Stimulated activated CD4-positive, alpha-beta T cell treated with anti-CD3 and anti-CD28 coated beads, TNF-alpha, amount 100 ng/mL, for 48 hours (primary cell): ENCODE measurements around the gene NKAIN2.
"Not testable (repeated sequence)": the region's sequence is repeated elsewhere in the genome, so short reads cannot be mapped to it uniquely, and the experiment has no call there.

Experiments
- DNase-seq, 3 donors: peaks; one replicate each; pipeline ENCODE4 v3.0.0-alpha.2; 2020; ENCODE audit warnings: low read depth in 3 of 3

The NKAIN2 gene

DNA sequence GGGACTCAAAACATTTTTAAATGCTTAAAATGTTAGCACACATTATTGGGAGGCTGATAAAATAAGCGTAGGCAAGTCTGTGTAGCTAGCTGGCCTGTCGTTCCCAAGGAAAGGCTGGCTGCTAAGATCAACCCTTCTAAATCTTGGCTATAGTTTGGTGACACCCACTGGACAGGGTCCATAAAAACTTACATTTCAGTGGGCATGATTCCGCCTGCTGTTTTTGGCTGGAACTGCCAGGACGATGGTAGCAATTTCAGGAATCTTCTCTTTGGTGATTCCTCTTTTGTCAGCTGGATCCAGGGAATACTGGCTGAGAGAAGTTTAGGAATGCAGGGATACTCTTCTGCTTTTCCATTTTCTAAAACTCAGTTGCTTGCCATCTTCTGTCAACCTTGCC, 162.2 kb downstream of the NKAIN2 start:
- DNase-seq, result no peak

DNA sequence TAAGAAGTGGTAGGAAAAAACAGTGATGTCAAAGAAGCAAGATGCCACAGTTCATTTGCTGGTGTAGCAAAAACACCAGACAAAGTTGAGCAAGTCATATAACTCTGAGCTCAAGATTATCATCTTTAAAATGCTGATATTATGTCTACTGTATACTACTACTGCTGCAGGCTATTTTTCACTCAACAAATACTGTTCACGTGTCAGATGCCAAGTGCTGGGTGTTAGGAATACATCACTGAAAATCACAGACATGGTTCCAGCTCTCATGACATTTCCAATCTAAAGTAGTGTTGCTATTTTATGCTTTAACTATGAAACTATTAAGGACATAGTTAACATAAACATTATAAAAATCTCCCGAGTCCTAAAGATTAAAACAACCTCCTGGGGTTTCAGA, 163.0 kb downstream of the NKAIN2 start:
- DNase-seq, result no peak

DNA sequence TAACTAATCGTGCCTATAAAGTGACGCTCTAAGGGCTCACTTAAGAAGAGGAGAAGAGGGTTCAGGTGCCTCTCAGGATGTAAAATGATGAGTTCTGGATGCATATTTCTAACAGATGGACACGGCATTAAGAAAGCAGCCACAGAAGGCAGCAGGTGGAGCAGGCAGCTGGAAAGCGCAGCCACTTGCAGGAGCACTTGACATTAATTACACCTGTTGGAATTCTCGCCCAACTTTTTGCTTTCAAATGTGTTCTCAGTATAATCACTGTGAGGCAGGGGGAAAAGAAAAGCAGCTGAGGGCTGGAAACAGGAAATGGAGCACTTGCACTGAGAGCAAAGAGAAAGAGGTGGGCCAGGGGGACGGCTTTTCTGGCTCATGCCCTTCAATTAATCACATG, 164.2 kb downstream of the NKAIN2 start:
- DNase-seq, result no peak

DNA sequence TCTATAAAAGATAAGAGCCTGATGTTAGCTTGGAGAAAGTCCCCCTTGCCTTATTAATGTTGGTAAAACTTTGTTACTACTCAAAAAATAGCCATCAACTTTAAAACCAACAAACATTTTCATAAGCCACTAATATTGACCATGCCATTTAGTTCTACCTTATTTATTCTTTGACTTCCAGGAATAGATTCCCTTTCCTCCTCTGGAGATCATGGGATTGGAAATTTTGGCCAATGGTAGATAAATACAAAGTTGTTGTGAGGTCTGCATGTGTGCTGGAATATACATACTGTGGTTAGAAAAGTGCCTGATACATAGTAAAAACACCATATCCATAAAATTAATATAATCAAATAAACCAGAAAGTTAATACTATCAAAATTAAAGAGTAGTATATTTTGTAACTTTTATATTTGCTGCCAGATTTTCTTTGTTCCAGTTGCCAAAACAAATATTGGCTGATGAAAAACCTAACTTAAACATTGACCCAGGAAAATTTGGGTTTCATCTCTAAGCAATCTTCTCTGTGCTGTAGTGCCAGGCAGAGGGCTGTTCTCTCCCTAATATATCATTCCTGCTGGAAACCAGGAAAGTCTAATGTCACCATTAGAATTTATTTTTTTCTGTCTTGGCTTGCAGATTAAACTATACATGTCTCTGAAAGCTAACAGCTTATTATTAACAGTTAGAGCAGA, 169.1 kb downstream of the NKAIN2 start:
- no peak for DNase-seq

DNA sequence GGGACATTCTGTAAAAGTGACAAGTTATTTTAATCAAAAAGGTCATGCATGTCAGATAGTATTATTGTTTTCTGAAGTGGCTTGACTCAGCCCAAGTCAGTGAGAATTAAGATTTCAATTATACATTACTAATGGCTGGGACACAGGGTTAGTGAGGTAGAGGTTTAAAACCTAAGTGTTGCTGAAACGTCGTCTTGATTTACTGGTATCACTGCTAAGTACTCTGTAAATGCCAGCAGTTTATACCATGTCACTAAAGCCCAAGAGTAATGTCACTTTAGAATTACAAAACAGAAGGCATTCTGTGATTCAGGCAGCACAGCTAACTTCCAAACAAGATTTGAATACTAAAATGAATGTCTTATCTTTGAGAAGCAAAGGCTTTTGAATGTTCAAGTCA, 176.6 kb downstream of the NKAIN2 start:
- no peak for DNase-seq

DNA sequence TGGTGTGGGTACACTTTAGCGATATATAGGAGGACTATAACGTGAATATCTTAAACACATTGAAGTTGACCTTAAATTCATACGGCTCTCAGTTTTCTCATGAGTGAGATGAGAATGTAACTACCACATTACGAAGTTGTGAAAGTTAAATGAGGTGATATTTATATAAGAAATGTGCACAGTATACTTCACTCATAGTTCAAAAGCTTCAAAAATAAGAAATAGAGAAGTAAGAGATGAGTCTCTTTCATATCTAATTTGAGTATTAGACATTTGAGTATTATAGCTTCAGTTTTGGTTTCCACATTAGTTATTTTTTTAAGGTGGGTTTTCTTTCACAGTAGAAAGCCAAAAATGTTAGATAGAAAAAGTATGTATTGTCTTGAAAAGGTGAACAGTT, 183.3 kb downstream of the NKAIN2 start:
- DNase-seq, result no peak

DNA sequence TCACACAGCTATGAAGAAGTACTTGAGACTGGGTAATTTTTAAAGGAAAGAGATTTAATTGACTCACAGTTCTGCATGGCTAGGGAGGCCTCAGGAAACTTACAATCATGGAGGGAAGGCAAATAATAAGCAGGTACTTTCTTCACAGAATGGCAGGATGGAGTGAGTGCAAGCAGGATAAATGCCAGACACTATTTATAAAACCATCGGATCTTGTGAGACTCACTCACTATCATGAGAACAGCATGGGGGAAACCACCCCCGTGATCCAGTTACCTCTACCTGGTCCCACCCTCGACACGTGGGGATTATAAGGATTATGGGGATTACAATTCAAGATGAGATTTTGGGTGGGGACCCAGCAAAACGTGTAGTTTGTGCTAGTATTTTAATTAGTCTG, 186.3 kb downstream of the NKAIN2 start:
- not testable (repeated sequence) for DNase-seq

DNA sequence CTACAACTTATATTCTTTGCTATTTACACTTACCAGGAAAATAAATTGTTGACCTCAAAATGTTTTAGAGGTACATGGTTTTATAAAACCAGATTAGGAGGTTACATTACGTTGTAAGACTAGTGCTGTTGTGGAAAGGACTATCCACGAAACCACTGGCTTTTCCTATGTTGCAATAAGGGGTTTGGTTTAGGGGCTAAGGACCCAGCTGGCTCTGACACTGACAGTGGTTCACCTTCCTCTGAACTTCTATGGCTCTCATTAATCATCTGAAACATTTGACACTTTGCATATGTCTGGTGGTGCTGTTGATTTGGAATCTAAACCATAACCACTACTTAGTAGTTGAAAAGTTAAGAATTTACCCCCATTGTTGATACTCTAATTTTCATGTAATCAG, 186.7 kb downstream of the NKAIN2 start:
- DNase-seq, result no peak

DNA sequence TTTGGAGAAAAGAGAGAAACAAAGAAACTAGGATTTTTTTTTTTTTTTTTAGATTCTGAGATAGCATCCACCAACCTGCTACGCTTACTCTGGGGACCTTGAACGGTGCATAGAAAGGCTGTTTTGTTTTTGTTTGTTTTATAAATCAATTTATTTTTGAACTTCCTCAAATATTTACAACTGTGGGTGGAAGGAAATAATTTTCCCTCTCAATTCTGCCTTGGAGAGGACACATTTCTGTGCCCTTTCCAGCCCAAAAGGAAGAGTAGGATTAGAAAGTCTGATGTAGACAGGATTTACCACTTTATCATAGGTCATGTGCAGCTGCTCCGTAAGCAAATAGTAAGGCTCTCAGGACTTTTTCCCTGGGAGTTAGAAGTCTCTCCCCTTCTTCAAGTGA, 190.5 kb downstream of the NKAIN2 start:
- DNase-seq, result no peak

DNA sequence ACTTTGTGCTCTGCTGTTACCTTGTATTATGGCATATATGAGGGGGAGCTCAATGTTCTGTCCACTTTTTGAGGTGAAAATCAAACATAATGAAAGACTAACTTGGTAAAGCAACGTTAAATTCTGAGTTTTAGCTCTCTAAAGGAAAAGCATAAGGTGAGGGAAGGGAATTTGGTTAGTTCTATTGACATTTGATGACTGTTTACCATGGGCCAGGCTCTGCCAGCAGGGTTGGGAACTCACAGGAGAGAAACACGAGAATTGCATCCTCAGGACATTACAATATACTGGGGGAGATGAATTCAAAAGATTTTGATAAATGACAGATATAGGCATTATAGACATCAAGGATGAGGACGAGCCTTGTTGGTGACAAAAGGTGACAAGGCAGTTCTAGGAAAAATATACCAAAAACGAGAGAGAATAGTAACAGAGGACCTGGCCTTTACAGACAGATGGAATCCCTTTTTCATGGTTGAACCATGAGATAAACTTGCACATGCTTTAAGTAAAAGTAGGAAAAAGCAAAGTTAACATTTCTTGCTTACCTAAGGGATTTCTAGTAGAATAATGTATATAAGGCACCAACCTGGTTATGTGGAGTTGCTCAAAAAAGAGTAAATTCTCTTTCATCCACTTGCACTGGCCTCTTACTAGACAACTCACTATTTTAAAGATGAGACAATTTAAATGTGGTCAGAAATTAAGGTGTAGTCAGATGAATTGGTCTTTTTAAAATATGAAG, 191.4 kb downstream of the NKAIN2 start:
- DNase-seq, result no peak

DNA sequence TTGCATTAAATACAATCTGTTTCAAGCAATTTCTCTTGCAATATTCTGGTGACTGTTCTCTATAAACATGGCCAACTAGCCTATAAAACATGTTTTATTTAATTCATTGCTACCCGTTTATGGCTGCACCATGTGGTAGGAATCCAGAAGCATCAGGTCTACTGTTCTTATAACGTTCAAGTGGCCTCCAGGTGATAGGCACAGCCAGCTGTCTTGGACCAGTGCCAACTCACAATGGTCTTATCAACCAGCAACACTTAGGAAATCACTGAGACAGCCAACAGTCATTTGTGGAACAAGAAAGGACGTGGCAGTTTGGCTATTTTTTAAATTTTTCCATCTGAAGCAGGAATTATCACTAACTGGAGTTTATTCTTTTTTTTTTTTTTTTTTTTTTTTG, 193.6 kb downstream of the NKAIN2 start:
- DNase-seq, result no peak

DNA sequence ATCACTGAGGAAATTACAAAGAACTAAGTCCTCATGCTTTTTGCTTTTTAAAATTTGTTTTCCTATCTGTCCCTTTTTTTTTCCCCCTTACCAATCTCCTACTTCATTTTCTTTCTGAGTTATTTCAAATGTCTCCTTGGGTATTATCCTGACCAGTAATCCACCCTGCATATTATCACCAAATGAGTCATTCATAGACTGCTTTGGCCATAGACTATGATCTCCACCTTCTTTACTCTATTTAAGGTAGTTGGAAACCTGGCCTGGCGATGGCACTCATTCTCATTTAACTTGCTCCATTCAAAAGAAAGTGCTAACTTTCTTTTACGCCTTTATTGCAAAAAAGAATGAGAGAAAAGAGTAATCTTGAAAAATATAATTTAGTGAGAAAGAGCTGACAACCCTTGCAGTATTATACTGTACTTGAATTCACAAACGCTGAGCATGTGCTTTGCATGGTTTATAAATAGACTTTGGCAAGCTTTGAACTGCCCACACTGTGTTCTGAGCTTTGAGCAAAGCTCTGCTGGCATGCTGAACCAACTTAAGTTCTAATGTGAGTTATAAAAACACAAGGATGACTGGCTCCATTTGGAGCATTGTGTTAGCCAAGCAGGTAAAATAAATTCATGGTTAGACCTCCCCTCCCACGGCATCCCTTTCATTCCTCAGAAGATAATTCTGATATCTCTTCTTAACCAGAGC, 198.9 kb downstream of the NKAIN2 start:
- no peak for DNase-seq

DNA sequence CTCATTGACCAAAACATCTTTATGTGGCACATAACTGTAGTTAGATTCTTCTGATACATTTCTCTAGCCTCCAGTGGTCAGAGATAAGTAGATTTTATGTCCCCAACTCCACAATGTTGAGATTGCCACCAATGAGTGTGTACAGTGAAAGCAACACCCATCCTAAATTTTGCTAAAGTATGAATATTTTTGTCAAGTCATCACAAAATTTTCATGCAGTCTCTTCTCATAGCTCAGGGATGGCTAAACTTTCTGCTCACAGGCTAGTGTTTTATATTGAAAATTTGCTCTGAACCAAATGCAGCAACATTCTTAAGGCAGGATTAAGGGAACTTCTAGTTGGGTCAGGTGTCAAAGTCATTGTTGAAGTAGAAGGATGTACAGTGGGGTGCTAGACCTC, 203.6 kb downstream of the NKAIN2 start:
- DNase-seq, result no peak

DNA sequence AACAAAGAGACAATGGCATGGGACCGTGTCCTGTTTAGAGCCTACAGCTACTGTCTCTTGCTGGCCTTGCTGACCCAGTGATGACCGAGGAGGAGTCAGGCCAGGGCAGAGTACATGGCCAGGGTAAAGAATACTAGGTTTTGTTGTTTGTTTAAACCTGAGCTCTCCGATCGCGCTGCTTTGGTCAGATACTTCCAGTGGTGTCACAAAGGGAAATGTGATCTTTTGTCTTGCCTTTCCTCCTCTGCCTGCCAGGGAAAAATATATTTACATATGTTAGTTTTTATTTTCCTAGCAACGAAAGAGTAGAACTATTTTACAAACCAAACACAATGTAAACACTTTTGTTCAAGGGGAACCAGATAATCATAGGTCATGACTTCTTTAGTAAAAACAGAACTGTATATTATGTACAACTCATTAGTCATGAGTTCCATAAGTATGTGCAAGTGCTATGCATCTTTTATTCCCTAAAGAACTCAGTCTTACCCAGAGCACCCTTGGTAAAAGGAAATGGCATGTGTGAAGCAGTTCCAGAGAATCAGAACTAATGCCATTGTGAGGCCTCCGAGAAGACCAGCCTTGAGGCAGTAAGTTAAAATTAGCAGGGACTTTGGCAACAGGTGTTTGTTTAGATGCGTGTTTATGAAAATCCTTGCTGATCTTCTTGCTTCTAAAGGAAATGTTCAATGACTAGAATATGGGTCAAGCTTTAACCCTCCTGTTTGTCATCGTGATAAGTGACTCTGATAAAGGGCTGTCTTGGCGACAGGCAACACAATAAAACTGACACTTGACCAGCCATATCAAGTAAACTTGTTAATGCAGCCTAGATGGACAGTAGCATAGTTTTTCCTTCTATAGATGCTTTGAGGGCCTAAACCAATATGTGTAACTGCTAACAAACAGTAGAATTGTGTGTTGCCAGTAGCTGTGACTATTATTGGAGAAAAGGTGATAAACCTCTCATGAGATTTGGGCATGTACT, 204.6 kb downstream of the NKAIN2 start:
- DNase-seq, result no peak

DNA sequence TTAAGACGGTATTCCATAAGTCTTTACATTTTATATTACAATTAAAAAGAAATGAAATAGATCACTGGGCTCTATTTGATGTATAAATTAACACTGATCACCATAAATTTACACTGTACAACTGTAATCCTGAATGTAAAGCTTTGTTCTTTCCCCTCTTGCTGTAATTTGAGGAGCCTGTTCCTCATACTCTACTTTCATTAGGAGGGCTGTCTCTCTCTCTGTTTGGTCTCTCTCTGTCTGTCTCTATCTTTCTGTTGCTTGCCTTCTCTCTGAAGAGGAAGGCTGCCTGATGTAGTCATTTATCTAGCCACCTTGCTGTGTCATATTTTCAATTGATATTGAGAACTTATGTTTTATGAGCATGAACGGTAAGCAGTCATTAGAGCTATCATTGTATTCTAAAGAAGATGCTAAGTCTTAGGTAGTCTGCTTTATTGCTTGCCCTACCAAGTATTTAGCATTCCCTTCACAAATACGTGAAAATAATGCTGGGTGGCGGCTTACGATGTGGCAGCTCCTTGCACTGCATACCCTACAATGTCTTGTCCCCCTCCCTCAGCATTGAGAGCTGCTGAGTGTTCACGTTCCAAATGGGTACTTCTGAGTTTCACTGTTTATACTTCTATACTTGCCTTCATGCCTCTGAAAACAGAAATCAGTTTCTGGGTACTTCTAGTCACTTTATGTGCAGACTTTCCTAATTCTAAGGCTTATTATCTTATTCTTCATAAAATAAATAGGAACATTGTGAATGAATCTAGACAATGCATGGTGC, 205.5 kb downstream of the NKAIN2 start:
- no peak for DNase-seq

DNA sequence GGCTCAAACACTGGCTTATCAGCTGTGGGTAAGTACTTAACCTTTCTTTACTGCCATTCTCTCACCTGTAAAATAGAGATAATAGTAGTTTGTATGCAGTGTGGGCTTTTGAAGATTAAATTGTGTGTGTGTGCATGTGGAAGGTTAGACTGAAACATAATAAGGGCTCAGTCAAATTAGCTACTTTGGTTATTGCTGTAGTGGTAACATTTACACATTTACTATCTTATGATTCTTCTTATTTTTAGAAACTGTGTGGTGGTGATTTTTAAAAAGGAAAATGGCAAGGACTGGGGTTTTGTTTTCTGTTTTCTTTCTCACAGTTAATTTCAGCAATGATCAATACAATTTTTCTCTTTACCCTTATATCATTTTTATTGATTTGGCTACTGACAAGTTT, 206.9 kb downstream of the NKAIN2 start:
- DNase-seq, result no peak

DNA sequence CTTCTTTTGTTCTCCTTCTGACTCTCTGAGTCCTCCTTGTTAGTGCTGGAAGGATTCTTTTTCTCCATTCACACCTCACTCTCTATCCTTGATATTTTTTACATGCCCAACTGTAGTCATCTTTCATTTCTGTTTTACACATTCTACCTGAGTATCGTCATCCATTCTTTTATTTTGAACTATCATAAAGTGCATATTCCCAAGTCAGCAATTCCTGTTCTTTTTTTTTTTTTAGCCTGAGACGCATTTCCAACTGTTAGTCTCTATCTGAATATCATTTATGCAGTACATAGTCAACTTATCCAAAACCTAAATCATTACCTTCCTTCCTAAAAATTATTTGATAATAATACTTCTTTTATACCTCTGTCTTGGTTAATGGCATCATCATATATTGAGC, 207.5 kb downstream of the NKAIN2 start:
- DNase-seq, result no peak

DNA sequence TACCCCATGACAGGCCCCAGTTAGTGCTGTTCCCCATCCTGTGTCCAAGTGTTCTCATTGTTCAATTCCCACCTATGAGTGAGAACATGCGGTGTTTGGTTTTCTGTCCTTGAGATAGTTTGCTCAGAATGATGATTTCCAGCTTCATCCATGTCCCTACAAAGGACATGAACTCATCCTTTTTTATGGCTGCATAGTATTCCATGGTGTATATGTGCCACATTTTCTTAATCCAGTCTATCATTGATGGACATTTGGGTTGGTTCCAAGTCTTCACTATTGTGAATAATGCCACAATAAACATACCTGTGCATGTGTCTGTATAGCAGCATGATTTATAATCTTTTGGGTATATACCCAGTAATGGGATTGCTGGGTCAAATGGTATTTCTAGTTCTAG, 218.4 kb downstream of the NKAIN2 start:
- DNase-seq, result not testable (repeated sequence)

DNA sequence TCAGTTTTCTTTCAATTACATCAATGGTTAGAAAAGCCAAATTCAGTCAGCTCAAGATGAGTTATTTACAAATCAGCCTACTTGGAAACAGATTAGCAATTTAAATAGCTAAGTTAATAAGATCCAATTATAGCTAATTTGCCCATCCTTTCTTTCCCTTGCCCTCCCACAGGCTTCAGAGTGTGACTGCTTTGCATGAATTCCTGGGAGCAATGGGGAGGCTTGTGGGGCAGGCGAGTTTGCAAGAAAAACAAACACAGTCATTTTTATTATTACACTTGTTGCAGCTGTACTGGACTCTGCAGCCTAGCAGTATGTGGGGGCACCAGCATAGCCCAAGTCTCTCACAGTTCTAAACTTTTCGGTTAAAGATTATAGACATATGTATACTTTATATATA, 219.0 kb downstream of the NKAIN2 start:
- no peak for DNase-seq

DNA sequence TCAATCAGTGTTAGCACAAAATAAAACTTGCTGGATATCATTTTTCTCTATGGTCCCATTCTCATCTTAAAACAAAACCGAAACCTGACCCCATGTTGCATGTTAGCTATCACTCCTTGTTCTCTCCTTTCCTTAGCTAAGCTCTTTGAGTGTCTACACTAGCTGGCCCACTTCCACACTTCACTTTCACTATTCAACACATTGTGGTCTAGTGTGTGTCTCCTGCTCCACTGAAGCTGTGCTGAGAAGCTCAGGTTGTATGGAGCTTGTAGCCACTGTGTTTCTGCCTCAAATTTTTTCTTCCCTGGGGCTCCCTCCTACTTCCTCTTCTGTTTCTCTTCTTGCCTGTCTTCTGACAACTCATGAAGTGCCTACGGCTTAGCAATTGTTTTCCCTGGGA, 223.0 kb downstream of the NKAIN2 start:
- DNase-seq, result no peak

DNA sequence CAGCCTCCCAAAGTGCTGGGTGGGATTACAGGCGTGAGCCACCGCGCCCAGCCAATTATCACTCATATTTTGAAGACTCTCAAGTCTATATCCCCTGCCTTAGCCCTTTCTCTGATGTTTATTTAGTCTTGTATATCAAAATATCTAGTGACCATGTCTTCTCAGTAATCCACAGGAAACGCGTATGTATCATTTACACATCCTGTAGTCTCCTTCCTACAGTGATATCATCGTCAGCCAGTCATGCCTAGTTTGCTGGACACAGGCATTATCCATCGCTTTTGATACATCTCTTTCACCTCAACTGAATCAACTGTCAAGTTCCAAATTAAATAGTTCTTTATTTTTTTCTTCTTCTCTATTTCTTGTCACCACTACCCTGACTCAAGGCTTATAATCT, 223.7 kb downstream of the NKAIN2 start:
- no peak for DNase-seq
